ENCODE results near the gene ZCCHC9.

Gene ZCCHC9

DNA sequence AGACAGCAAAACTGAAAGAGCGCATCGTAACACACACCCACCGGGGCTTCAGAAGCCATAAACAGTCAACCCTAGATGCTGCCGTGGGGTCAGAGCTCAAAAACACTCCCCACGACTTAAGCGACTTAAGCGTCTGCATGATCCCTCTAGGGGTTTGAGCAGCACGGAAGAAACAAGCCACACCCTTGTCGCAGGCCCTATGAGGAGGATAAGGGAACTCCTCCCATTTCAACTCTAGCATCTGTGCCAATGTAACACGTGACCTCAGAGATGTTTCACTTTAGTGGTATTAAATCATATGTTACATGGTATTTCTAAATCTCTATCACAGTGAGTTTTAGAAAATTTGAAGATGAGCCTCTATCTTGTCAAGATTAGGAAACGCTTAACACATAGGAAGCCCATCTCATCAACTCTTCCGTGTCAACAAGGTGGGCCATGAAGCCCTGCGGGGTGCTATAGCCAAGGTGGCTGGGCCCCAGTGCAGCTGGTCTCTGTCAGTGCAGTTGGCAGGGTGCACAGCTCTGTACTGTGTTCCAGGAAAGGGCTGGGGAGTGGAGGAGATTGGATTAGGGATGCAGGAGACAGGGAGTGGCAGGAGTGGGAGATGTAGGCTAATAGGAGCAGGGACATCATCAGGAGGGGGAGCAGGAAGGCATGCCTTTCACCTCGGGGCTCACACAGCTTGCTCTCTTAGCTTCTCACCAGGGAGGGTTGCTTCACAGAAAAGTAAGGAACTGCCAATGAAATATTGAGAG, 33.1 kb downstream of the ZCCHC9 start:
- TF ChIP-seq POLR2AphosphoS5 (IDR thresholded peaks at IDR 0.05; ENCODE audit: low read depth, low read length), result no peak
- no peak for TF ChIP-seq FOXP2 (optimal IDR thresholded peaks at IDR 0.05; ENCODE audit: borderline replicate concordance, extremely low read depth, extremely low read length, insufficient read depth)
- TF ChIP-seq TAF1 (IDR thresholded peaks at IDR 0.05; ENCODE audit: borderline replicate concordance, insufficient read depth, low read length), result no peak
- TF ChIP-seq SIN3A (IDR thresholded peaks at IDR 0.05; ENCODE audit: borderline replicate concordance, insufficient read depth, low read length), result no peak
- TF ChIP-seq, protein P1, sequence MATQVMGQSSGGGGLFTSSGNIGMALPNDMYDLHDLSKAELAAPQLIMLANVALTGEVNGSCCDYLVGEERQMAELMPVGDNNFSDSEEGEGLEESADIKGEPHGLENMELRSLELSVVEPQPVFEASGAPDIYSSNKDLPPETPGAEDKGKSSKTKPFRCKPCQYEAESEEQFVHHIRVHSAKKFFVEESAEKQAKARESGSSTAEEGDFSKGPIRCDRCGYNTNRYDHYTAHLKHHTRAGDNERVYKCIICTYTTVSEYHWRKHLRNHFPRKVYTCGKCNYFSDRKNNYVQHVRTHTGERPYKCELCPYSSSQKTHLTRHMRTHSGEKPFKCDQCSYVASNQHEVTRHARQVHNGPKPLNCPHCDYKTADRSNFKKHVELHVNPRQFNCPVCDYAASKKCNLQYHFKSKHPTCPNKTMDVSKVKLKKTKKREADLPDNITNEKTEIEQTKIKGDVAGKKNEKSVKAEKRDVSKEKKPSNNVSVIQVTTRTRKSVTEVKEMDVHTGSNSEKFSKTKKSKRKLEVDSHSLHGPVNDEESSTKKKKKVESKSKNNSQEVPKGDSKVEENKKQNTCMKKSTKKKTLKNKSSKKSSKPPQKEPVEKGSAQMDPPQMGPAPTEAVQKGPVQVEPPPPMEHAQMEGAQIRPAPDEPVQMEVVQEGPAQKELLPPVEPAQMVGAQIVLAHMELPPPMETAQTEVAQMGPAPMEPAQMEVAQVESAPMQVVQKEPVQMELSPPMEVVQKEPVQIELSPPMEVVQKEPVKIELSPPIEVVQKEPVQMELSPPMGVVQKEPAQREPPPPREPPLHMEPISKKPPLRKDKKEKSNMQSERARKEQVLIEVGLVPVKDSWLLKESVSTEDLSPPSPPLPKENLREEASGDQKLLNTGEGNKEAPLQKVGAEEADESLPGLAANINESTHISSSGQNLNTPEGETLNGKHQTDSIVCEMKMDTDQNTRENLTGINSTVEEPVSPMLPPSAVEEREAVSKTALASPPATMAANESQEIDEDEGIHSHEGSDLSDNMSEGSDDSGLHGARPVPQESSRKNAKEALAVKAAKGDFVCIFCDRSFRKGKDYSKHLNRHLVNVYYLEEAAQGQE (IDR thresholded peaks at IDR 0.05; ENCODE audit: insufficient read depth in 1 of 2, low read depth in 2 of 2, low read length in 2 of 2), result no peak

DNA sequence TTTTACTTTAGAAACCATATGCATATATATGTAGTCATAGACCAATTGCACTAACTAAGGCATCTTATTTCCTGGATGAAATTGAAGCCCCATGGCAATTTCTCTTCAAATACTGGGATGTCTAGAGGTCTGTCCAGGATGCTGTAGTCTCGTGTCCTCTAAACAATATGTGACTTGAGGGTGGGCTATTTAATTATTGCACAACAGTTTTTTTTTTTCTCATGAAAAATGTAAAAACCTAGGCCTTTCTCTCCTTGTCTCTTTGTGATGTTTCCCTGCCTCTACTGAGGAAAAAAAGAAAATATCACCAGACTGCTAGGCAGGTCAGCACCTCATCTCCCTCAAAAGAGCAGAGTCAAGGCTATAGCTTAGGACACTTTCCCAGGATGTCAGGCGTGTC, 34.6 kb downstream of the ZCCHC9 start:
- no peak for TF ChIP-seq POLR2AphosphoS5 (IDR thresholded peaks at IDR 0.05; ENCODE audit: low read depth, low read length)
- TF ChIP-seq, protein P1 (IDR thresholded peaks at IDR 0.05; ENCODE audit: insufficient read depth in 1 of 2, low read depth in 2 of 2, low read length in 2 of 2), result no peak
- TF ChIP-seq TAF1 (IDR thresholded peaks at IDR 0.05; ENCODE audit: borderline replicate concordance, insufficient read depth, low read length), result no peak
- no peak for TF ChIP-seq SIN3A (IDR thresholded peaks at IDR 0.05; ENCODE audit: borderline replicate concordance, insufficient read depth, low read length)
- no peak for TF ChIP-seq FOXP2 (optimal IDR thresholded peaks at IDR 0.05; ENCODE audit: borderline replicate concordance, extremely low read depth, extremely low read length, insufficient read depth)

DNA sequence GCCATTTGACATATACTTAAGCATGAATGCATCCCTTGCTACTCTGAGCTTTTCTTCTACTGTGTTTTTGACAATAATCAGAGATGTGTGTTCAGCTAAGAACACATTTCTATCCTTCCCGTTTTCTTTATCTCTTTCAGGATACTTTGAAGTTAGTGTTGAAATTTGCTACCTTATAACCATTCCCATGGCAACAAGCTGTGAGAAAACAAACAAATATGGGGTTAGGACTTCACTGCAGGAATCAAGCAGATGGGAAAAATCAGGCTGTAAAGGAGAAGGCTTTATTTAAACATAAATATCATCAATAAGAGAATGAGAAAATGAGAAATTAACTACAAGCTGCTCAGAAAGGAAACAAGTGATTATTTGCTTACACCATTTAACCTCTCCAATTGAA, 35.2 kb downstream of the ZCCHC9 start:
- TF ChIP-seq POLR2AphosphoS5 (IDR thresholded peaks at IDR 0.05; ENCODE audit: low read depth, low read length), result no peak
- TF ChIP-seq, protein P1 (IDR thresholded peaks at IDR 0.05; ENCODE audit: insufficient read depth in 1 of 2, low read depth in 2 of 2, low read length in 2 of 2), result no peak
- TF ChIP-seq SIN3A (IDR thresholded peaks at IDR 0.05; ENCODE audit: borderline replicate concordance, insufficient read depth, low read length), result no peak
- TF ChIP-seq FOXP2 (optimal IDR thresholded peaks at IDR 0.05; ENCODE audit: borderline replicate concordance, extremely low read depth, extremely low read length, insufficient read depth), result no peak
- no peak for TF ChIP-seq TAF1 (IDR thresholded peaks at IDR 0.05; ENCODE audit: borderline replicate concordance, insufficient read depth, low read length)

DNA sequence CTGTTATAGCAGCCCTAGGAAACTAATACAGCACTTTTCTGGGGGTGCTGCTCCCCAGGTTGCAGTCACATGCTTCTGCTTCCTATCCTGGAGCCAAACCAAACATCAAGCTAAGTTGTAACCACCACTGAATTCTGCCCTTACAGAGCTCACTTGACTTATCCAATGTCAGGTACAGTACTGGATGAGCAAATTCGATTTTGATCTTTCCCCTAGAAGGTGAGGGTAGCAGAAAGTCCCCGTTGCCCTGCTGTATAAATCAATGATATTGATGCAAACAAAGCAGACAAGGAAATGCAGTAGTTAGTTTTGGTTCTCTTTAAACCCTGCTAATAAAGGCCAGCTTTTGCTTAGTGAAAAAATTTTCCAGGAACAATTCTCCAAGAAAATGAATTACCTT, 36.4 kb downstream of the ZCCHC9 start:
- TF ChIP-seq FOXP2 (optimal IDR thresholded peaks at IDR 0.05; ENCODE audit: borderline replicate concordance, extremely low read depth, extremely low read length, insufficient read depth) (no peak), POLR2AphosphoS5 (IDR thresholded peaks at IDR 0.05; ENCODE audit: low read depth, low read length) (no peak), SIN3A (IDR thresholded peaks at IDR 0.05; ENCODE audit: borderline replicate concordance, insufficient read depth, low read length) (no peak), TAF1 (IDR thresholded peaks at IDR 0.05; ENCODE audit: borderline replicate concordance, insufficient read depth, low read length) (no peak)
- TF ChIP-seq, protein P1 (IDR thresholded peaks at IDR 0.05; ENCODE audit: insufficient read depth in 1 of 2, low read depth in 2 of 2, low read length in 2 of 2), result no peak

Measured in PFSK-1 (cell line).